SW 1271 (cell line): ENCODE data around the gene SLC25A46.
"Not testable (repeated sequence)": the region's sequence is repeated elsewhere in the genome, so short reads cannot be mapped to it uniquely, and the experiment has no call there.

Source experiments
- DNase-seq, 2 experiments: peaks; one replicate each; lab custom pipeline; 2025; lab: John Stamatoyannopoulos, UW

SLC25A46 gene

GRCh38 chr5:110738812-110739651, at the start of gene SLC25A46:
Gene SLC25A46 (plus strand): TSS chr5:110739007. CDS start chr5:110739120, 113 bp downstream.
- DNase-seq = peak; percentile 81 to 91

- not testable (repeated sequence) for DNase-seq
These were observed 48.2 kb upstream of the SLC25A46 start for GRCh38 chr5:110690587-110690986.

GRCh38 chr5:110692669-110693068, 46.1 kb upstream of the SLC25A46 start:
- not testable (repeated sequence) for DNase-seq

- no peak for DNase-seq
These were observed 36.5 kb upstream of the SLC25A46 start for GRCh38 chr5:110702300-110702699.

- DNase-seq = no peak
These were observed 36.1 kb upstream of the SLC25A46 start for GRCh38 chr5:110702704-110703103.

GRCh38 chr5:110703481-110703880, 35.3 kb upstream of the SLC25A46 start:
- no peak for DNase-seq

GRCh38 chr5:110705349-110705748, 33.5 kb upstream of the SLC25A46 start:
- DNase-seq = no peak

- DNase-seq = no peak
These were observed 31.5 kb upstream of the SLC25A46 start for GRCh38 chr5:110707260-110707844.

- no peak for DNase-seq
These were observed 22.3 kb upstream of the SLC25A46 start for GRCh38 chr5:110716247-110717245.

GRCh38 chr5:110718311-110718710, 20.5 kb upstream of the SLC25A46 start:
- no peak for DNase-seq

GRCh38 chr5:110726249-110727024, 12.4 kb upstream of the SLC25A46 start, which contains the start of gene TMEM232:
Gene TMEM232 (minus strand): TSS chr5:110726671. CDS start chr5:110667352, 59,319 bp downstream.
- DNase-seq = peak; percentile 14 to 82

- peak in 1 of 2 experiments; percentile 45 for DNase-seq
These were observed 11.8 kb upstream of the SLC25A46 start for GRCh38 chr5:110727025-110727314.

GRCh38 chr5:110731499-110731898, 7.3 kb upstream of the SLC25A46 start:
- not testable (repeated sequence) for DNase-seq

- no peak for DNase-seq
These were observed 4.7 kb upstream of the SLC25A46 start for GRCh38 chr5:110734101-110734500.

- DNase-seq = no peak
These were observed 3.3 kb upstream of the SLC25A46 start for GRCh38 chr5:110735556-110735955.

GRCh38 chr5:110736753-110737152, 2.1 kb upstream of the SLC25A46 start:
- no peak for DNase-seq

- DNase-seq = peak in 1 of 2 experiments; percentile 51
These were observed 350 bp upstream of the SLC25A46 start for GRCh38 chr5:110738503-110738811.

GRCh38 chr5:110751902-110752762, 13.3 kb downstream of the SLC25A46 start:
- DNase-seq = no peak

GRCh38 chr5:110752953-110753352, 14.1 kb downstream of the SLC25A46 start:
- DNase-seq = no peak

- no peak for DNase-seq
These were observed 14.8 kb downstream of the SLC25A46 start for GRCh38 chr5:110753600-110753999.

- DNase-seq = no peak
These were observed 15.4 kb downstream of the SLC25A46 start for GRCh38 chr5:110754181-110754580.
